HG02623 (cell line): ENCODE data around the gene POF1B.
A peak's percentile ranks its signal among the peaks of the same experiment; 100 is the strongest.

Source experiments
- ATAC-seq: cut with Tn5 transposase; IDR thresholded peaks from one replicate; pipeline ENCODE4 v1.9.1; 2021; ENCODE audit warnings: moderate library complexity; ENCODE audit not compliant: unreplicated experiment

Gene POF1B

GRCh38 chrX:85243761-85244449, 135.6 kb downstream of the POF1B start, which contains the start of the genes SATL1 and ZNF711:
TSS of gene SATL1 (minus strand) at chrX:85243779. CDS start at chrX:85108968, 134,811 bp downstream.
TSS of gene ZNF711 (plus strand) at chrX:85243991. CDS start at chrX:85247573, 3,582 bp downstream.
- ATAC-seq, result peak; percentile 54

- no peak for ATAC-seq
Measured at GRCh38 chrX:85243155-85243554, 136.3 kb downstream of the POF1B start.
